H7 (cell line): ENCODE results near the gene KCTD13. TPM values are rescaled to one million over a fixed set of nuclear protein-coding genes. Genes with fewer than 3 reads are reported as not detected.
A peak's percentile ranks its signal among the peaks of the same experiment; 100 is the strongest.
"Not testable (repeated sequence)": the region's sequence is repeated elsewhere in the genome, so short reads cannot be mapped to it uniquely, and the experiment has no call there.

Experiments
- DNase-seq: peaks from one replicate; pipeline ENCODE4 v3.0.0; 2012
- H3K27me3 ChIP-seq: 2 replicates; pipeline ENCODE4 v1.6.0; 2011; ENCODE audit warnings: mild to moderate bottlenecking, low read length; ENCODE audit not compliant: control insufficient read depth, insufficient read depth
- H3K36me3 ChIP-seq: replicated peaks from 2 replicates; pipeline ENCODE4 v1.5.1; 2011; ENCODE audit warnings: low read length; ENCODE audit not compliant: control insufficient read depth, insufficient read depth
- H3K4me3 ChIP-seq: 2 replicates; pipeline ENCODE4 v1.5.1; 2011; ENCODE audit warnings: low read depth, mild to moderate bottlenecking, control low read depth, low read length, moderate library complexity; ENCODE audit not compliant: insufficient read depth
- total RNA-seq: library from RNA; depleted of rRNA; stranded (reverse); fragments of >200 nt; shearing (Covaris generic); gene quantifications from 2 replicates; pipeline ENCODE4 v1.2.3, GENCODE V29; 2014

Gene KCTD13
- total RNA-seq, 1 experiment from 2014 or later: 8.3 TPM

GRCh38 chr16:29891525-29892457 lies 34.2 kb downstream of the KCTD13 start:
- Histone ChIP-seq H3K36me3 (peaks cover 1% of the 10 kb centered on the region), H3K4me3 (no peak overlapping the region), H3K27me3 (no peaks in the 10 kb centered on the region)
- no peak for DNase-seq

DNA sequence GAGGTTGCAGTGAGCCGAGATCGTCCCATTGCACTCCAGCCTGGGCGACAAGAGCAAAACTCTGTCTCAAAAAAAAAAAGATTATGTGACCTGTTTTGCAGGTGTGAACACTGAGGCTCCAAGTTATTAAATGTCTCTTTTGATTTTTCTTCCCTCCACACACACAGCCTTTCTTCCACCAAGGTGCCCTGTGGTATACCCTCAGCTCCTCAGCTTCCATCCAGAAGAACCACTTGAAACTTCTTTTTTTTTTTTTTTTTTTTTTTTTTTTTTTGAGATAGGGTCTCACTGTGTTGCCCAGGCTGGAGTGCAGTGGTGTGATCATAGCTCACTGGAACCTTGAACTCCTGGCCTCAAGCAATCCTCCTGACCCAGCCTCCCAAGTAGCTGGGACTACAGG lies 36.7 kb downstream of the KCTD13 start:
- DNase-seq, H3K36me3 ChIP-seq, H3K27me3 ChIP-seq: not testable (repeated sequence)

GRCh38 chr16:29883987-29884386 lies 42.0 kb downstream of the KCTD13 start:
- Histone ChIP-seq H3K36me3 (peaks cover 2% of the 10 kb centered on the region; the same call in 1 of the 2 replicates), H3K27me3 (no peaks in the 10 kb centered on the region), H3K4me3 (no peak overlapping the region)
- DNase-seq: peak; percentile 49

More for the DNA sequence above, 36.7 kb downstream of the KCTD13 start:
- H3K4me3 ChIP-seq: not testable (repeated sequence)

GRCh38 chr16:29881050-29881449 lies 45.0 kb downstream of the KCTD13 start:
- no peak for DNase-seq
- Histone ChIP-seq H3K27me3 (peaks cover 7% of the 10 kb centered on the region; the same call in 1 of the 2 replicates), H3K36me3 (peaks cover 2% of the 10 kb centered on the region; the same call in 1 of the 2 replicates), H3K4me3 (no peak overlapping the region)

GRCh38 chr16:29878172-29878571 lies 47.9 kb downstream of the KCTD13 start:
- DNase-seq: no peak
- peaks cover 7% of the 10 kb centered on the region; the same call in 1 of the 2 replicates for H3K27me3 ChIP-seq
- no peak overlapping the region for H3K4me3 ChIP-seq

DNA sequence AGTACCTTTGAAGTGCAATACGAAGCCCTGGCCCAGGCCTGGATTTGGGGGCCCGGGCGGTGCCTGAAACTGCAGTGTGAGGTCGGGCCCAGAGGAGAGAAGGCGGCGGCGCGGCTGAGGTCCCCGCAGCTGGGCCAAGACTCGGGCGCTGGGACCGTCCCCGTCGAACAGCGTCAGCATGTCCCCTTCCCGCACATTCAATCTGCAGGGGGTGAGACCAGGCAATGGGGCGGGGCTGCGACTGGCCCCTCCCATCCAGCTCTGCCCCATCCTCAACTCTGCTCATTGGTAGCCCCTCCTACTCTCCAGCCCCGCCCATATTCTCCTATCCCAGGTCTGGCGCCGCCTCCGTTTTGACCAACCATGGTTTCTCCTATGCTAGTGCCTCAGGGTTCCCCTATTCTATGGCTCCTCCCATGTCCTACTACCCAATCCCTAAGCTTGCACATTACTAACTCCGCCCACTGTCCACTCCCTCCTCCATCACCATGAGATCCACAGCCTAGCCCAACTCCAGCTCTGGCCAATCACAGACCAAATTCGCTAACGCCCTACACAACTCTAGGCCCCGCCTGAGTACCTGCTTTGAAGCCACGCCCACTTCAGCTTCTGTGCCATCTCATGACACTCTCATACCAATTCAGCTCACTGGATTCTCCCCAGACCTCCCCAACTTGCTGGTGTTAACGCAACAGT lies 48.6 kb downstream of the KCTD13 start:
- Histone ChIP-seq H3K27me3 (peaks cover 7% of the 10 kb centered on the region; the same call in 1 of the 2 replicates), H3K36me3 (peaks cover 2% of the 10 kb centered on the region), H3K4me3 (peak overlapping the region; percentile 58)
- DNase-seq: peak; percentile 98

More at GRCh38 chr16:29878172-29878571, 47.9 kb downstream of the KCTD13 start:
- peaks cover 2% of the 10 kb centered on the region; the same call in 1 of the 2 replicates for H3K36me3 ChIP-seq

DNA sequence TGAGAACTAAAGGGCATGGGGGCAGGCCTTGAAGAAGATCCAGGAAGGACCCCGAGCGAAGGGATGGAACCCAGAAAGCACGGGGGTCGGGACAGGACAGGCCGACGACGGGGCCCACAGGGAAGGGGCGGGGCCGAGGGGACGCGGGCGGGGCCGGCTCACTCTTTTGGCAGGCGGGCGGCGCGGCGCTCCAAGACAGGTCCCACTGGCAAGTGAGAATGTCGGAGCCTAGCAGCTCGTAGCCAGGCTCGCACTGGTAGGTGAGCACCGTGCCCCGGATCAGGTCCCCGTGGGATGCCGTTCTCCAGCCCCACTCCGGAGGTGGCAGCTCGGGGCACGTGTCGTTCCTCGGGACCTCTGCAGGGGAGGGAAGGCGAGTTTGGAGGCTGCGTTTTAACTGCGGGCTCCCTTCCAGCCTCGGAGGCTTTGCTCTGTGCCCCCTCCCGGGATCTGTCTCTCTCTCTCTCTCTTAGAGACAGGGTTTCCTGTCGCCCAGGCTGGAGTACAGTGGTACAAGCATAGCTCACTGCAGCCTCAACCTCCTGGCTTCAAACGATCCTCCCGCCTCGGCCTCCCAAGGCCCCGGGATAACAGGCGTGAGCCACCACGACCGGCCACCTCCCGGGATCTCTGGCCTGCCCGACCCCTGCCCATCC lies 49.3 kb downstream of the KCTD13 start:
- Histone ChIP-seq H3K36me3 (peaks cover 2% of the 10 kb centered on the region), H3K4me3 (peak overlapping the region; percentile 58), H3K27me3 (peaks cover 7% of the 10 kb centered on the region; the same call in 1 of the 2 replicates)
- DNase-seq: peak; percentile 91

GRCh38 chr16:29876217-29876593 lies 49.8 kb downstream of the KCTD13 start:
- Histone ChIP-seq H3K36me3 (peaks cover 2% of the 10 kb centered on the region), H3K27me3 (peaks cover 7% of the 10 kb centered on the region; the same call in 1 of the 2 replicates), H3K4me3 (peak overlapping the region; percentile 58)
- peak; percentile 92 for DNase-seq

DNA sequence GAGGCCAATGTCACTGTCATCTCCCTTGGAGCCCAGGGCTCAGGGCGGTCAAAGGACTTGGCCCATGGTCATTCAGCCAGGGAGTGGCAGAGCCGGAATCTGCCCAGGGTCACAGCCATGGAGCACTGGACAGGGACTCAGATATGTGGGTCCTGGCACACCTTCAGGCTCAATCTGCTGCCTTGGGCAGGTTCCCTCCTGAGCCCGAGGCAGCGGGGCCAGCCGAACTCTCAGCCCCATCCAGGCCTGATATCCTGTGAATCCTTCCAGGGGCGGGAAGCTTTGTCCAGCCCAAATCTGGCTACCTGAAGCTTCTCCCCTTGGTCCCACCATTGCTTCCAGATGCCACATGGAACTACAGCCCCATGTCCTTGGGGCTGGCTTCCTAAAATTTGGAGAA lies 50.8 kb downstream of the KCTD13 start:
- H3K27me3 ChIP-seq: peaks cover 7% of the 10 kb centered on the region; the same call in 1 of the 2 replicates
- no peak overlapping the region for H3K4me3 ChIP-seq
- DNase-seq: no peak
- peaks cover 2% of the 10 kb centered on the region for H3K36me3 ChIP-seq

DNA sequence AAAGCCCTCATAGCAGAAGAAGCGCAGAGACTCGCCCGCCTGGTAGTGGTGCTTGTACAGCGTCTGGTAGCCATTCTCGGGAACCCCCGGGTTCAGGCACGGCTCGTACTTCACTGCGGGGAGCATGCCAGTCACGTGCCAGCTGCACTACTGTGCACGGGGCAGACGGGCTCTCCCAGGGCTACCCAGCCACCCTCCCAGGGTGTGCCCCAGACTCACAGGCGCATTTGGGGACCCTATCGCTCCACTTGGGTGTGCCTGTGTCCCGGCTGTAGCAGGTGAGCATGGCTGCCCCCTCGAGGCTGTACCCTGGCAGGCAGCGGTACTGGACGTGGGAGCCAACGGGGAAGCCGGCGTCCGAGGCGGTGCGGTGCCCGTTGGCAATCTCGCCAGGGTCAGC lies 52.7 kb downstream of the KCTD13 start:
- Histone ChIP-seq H3K4me3 (no peak overlapping the region), H3K27me3 (peaks cover 7% of the 10 kb centered on the region; the same call in 1 of the 2 replicates), H3K36me3 (no peaks in the 10 kb centered on the region; the same call in 1 of the 2 replicates)
- DNase-seq: no peak

- H3K4me3 ChIP-seq: no peak overlapping the region
Measured at GRCh38 chr16:29871822-29872546, 54.0 kb downstream of the KCTD13 start.

DNA sequence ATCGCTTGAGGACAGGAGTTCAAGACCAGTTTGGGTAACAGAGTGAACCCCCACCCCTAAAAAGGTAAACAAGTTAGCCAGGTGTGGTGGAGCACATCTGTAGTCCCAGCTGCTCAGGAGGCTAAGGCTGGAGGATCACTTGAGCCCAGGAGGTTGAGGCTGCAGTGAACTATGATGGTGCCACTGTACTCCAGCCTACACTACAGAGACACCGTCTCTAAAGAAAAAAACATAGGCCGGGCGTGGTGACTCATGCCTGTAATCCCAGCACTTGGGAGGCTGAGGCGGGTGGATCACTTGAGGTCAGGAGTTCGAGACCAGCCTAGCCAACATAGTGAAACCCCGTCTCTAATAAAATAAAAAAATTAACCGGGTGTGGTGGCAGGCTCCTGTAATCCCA lies 57.0 kb downstream of the KCTD13 start:
- DNase-seq, H3K27me3 ChIP-seq, H3K4me3 ChIP-seq, H3K36me3 ChIP-seq: not testable (repeated sequence)

More at GRCh38 chr16:29871822-29872546, 54.0 kb downstream of the KCTD13 start:
- DNase-seq: no peak
- peaks cover 6% of the 10 kb centered on the region; the same call in 1 of the 2 replicates for H3K27me3 ChIP-seq
- H3K36me3 ChIP-seq: no peaks in the 10 kb centered on the region; the same call in 1 of the 2 replicates

DNA sequence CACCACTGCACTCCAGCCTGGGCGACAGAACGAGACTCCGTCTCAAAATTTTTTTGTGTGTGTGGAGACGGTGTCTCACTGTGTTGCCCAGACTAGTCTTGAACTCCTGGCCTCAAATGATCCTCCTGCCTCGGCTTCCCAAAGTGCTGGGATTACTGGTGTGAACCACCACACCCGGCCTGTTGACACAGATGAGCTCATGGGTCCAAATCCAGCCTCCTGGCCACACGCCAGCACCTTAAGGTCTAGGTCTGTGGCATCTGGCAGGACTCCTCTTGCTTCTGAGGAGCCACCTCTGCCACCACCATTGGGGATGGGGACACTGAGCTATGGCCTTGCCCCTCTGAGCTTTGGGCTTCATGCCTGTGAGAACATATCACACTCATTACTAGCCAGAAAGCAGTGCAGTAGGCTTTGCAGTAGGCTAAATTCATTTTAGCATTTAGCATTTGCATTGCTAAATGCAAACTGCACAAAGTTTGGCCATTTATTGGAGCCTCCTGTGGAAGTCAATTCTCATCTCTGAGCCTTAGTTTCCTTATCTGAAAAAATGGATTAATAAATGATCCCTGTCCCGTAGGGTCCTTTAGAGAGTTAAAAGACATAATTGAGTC lies 57.5 kb downstream of the KCTD13 start:
- no peak overlapping the region for H3K4me3 ChIP-seq
- H3K27me3 ChIP-seq: no peaks in the 10 kb centered on the region
- no peaks in the 10 kb centered on the region; the same call in 1 of the 2 replicates for H3K36me3 ChIP-seq
- no peak for DNase-seq
